SK-N-SH treated with all-trans-retinoic acid at 6 μM for 48 hours (cell line): ENCODE measurements around the gene HTR2A.

Experiments
- ARNTL ChIP-seq: fragments of 450-650 bp; formaldehyde crosslinking; IDR thresholded peaks from 2 replicates; pipeline ENCODE4 v1.5.0; 2020; ENCODE audit warnings: low read depth, mild to moderate bottlenecking, moderate library complexity, borderline replicate concordance
- BACH2 ChIP-seq: fragments of 250-450 bp; sonication (Bioruptor Pico); IDR thresholded peaks from 2 replicates; pipeline ENCODE4 v1.9.0; 2021; ENCODE audit warnings: mild to moderate bottlenecking, borderline replicate concordance
- ISL1 ChIP-seq: fragments of 250-450 bp; sonication (Bioruptor Pico); IDR thresholded peaks from 2 replicates; pipeline ENCODE4 v2.1.2; 2022; ENCODE audit warnings: mild to moderate bottlenecking, moderate library complexity
- PPARA ChIP-seq: fragments of 250-450 bp; sonication (Bioruptor Pico); IDR thresholded peaks from 2 replicates; pipeline ENCODE4 v1.5.0; 2020; ENCODE audit warnings: mild to moderate bottlenecking, borderline replicate concordance
- RARB ChIP-seq: fragments of 250-450 bp; sonication (Bioruptor Pico); IDR thresholded peaks from 2 replicates; pipeline ENCODE4 v1.8.0; 2021; ENCODE audit warnings: mild to moderate bottlenecking, moderate library complexity
- SNAI2 ChIP-seq: fragments of 250-450 bp; sonication (Bioruptor Pico); IDR thresholded peaks from 2 replicates; pipeline ENCODE4 v1.5.0; 2020; ENCODE audit warnings: mild to moderate bottlenecking, moderate library complexity
- ZC3H10 ChIP-seq: fragments of 250-450 bp; sonication (Bioruptor Pico); IDR thresholded peaks from 2 replicates; pipeline ENCODE4 v1.5.1; 2021; ENCODE audit warnings: mild to moderate bottlenecking, moderate library complexity
- ZFP30 ChIP-seq: fragments of 450-650 bp; formaldehyde crosslinking; IDR thresholded peaks from 2 replicates; pipeline ENCODE4 v1.5.0; 2022; ENCODE audit warnings: mild to moderate bottlenecking, moderate library complexity
- ZNF565 ChIP-seq: fragments of 450-650 bp; formaldehyde crosslinking; conservative IDR thresholded peaks from 2 replicates; pipeline ENCODE4 v1.5.0; 2020; ENCODE audit warnings: low read depth, mild to moderate bottlenecking, moderate library complexity
- ZNF70 ChIP-seq: fragments of 450-650 bp; formaldehyde crosslinking; IDR thresholded peaks from 2 replicates; pipeline ENCODE4 v1.5.0; 2020; ENCODE audit warnings: mild to moderate bottlenecking, moderate library complexity
- ZNF8 ChIP-seq: fragments of 450-650 bp; formaldehyde crosslinking; IDR thresholded peaks from 2 replicates; pipeline ENCODE4 v1.5.0; 2020; ENCODE audit warnings: mild to moderate bottlenecking, moderate library complexity
- TF ChIP-seq, protein P1 (sequence below): fragments of 250-450 bp; sonication (Bioruptor Pico); IDR thresholded peaks from 2 replicates; pipeline ENCODE4 v1.5.1; 2020; ENCODE audit warnings: low read depth, mild to moderate bottlenecking, moderate library complexity
- TF ChIP-seq, protein P2 (sequence below): fragments of 250-450 bp; sonication (Bioruptor Pico); IDR thresholded peaks from 2 replicates; pipeline ENCODE4 v1.8.0; 2021; ENCODE audit warnings: low read depth, mild to moderate bottlenecking, moderate library complexity, borderline replicate concordance
- TF ChIP-seq, protein P3 (sequence below): fragments of 250-450 bp; sonication (Bioruptor Pico); IDR thresholded peaks from 2 replicates; pipeline ENCODE4 v1.5.0; 2020; ENCODE audit warnings: mild to moderate bottlenecking, moderate library complexity

DNA sequence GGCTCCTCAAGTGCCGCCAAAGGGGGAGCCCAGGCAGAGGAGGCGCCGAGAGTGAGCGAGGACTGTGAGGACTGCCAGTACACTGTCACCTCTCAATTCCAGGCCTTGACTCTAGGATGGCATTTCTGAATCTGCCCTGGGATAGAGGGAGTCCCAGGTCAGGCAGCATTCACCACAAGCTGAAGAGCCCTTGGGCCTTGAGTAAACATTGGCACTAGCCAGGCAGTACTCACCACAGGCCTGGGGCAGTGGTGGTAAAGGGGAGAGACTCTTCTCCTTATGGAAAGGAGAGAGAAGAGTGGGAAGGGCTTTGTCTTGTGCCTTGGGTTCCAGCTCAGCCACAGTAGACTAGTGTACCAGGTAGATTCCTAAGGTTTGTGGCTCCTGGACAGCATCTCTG lies 39.7 kb upstream of the HTR2A start:
- TF ChIP-seq, protein P1, sequence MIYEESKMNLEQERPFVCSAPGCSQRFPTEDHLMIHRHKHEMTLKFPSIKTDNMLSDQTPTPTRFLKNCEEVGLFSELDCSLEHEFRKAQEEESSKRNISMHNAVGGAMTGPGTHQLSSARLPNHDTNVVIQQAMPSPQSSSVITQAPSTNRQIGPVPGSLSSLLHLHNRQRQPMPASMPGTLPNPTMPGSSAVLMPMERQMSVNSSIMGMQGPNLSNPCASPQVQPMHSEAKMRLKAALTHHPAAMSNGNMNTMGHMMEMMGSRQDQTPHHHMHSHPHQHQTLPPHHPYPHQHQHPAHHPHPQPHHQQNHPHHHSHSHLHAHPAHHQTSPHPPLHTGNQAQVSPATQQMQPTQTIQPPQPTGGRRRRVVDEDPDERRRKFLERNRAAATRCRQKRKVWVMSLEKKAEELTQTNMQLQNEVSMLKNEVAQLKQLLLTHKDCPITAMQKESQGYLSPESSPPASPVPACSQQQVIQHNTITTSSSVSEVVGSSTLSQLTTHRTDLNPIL (CRISPR knock-in tag): no peak
- no peak for TF ChIP-seq PPARA
- no peak for TF ChIP-seq ZFP30
- no peak for TF ChIP-seq SNAI2
- no peak for TF ChIP-seq ZC3H10 (CRISPR knock-in tag)
- TF ChIP-seq, protein P2, sequence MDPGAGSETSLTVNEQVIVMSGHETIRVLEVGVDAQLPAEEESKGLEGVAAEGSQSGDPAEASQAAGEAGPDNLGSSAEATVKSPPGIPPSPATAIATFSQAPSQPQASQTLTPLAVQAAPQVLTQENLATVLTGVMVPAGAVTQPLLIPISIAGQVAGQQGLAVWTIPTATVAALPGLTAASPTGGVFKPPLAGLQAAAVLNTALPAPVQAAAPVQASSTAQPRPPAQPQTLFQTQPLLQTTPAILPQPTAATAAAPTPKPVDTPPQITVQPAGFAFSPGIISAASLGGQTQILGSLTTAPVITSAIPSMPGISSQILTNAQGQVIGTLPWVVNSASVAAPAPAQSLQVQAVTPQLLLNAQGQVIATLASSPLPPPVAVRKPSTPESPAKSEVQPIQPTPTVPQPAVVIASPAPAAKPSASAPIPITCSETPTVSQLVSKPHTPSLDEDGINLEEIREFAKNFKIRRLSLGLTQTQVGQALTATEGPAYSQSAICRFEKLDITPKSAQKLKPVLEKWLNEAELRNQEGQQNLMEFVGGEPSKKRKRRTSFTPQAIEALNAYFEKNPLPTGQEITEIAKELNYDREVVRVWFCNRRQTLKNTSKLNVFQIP (CRISPR knock-in tag): no peak
- no peak for TF ChIP-seq ZNF70 (CRISPR knock-in tag)
- no peak for TF ChIP-seq ZNF565 (CRISPR knock-in tag)
- TF ChIP-seq RARB (CRISPR knock-in tag): no peak
- no peak for TF ChIP-seq BACH2 (CRISPR knock-in tag)
- no peak for TF ChIP-seq ARNTL (CRISPR knock-in tag)
- TF ChIP-seq, protein P3, sequence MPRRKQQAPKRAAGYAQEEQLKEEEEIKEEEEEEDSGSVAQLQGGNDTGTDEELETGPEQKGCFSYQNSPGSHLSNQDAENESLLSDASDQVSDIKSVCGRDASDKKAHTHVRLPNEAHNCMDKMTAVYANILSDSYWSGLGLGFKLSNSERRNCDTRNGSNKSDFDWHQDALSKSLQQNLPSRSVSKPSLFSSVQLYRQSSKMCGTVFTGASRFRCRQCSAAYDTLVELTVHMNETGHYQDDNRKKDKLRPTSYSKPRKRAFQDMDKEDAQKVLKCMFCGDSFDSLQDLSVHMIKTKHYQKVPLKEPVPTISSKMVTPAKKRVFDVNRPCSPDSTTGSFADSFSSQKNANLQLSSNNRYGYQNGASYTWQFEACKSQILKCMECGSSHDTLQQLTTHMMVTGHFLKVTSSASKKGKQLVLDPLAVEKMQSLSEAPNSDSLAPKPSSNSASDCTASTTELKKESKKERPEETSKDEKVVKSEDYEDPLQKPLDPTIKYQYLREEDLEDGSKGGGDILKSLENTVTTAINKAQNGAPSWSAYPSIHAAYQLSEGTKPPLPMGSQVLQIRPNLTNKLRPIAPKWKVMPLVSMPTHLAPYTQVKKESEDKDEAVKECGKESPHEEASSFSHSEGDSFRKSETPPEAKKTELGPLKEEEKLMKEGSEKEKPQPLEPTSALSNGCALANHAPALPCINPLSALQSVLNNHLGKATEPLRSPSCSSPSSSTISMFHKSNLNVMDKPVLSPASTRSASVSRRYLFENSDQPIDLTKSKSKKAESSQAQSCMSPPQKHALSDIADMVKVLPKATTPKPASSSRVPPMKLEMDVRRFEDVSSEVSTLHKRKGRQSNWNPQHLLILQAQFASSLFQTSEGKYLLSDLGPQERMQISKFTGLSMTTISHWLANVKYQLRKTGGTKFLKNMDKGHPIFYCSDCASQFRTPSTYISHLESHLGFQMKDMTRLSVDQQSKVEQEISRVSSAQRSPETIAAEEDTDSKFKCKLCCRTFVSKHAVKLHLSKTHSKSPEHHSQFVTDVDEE: no peak
- no peak for TF ChIP-seq ZNF8
- TF ChIP-seq ISL1 (CRISPR knock-in tag): no peak
